Sigmoid colon (tissue), 7 donors: ENCODE data around the gene CAMKV. TPM values are rescaled to one million over a fixed set of nuclear protein-coding genes. Genes with fewer than 3 reads are reported as not detected.

Experiments used
- DNase-seq: peaks from one replicate; pipeline ENCODE4 v3.0.0-alpha.2; 2019
- H3K27ac ChIP-seq, 4 donors: fragments of 200-600 bp; sonication (generic); one replicate each; pipeline ENCODE4 v1.5.1; 2016 to 2019; ENCODE audit warnings: mild to moderate bottlenecking in 1 of 4
- H3K27me3 ChIP-seq, 3 donors: fragments of 200-600 bp; sonication (generic); one replicate each; pipeline ENCODE4 v1.5.1; 2019; ENCODE audit warnings: mild to moderate bottlenecking in 1 of 3
- H3K36me3 ChIP-seq, 4 donors: fragments of 200-600 bp; sonication (generic); one replicate each; pipeline ENCODE4 v1.5.1; 2016 to 2019
- H3K4me1 ChIP-seq, 4 donors: fragments of 200-600 bp; sonication (generic); one replicate each; pipeline ENCODE4 v1.5.1; 2017 to 2019
- H3K4me3 ChIP-seq, 4 donors: fragments of 200-600 bp; sonication (generic); one replicate each; pipeline ENCODE4 v1.5.1; 2017 to 2019; ENCODE audit warnings: mild to moderate bottlenecking in 2 of 4, moderate library complexity in 1 of 4
- H3K9me3 ChIP-seq, 4 donors: fragments of 200-600 bp in 3 of 4; sonication (generic) in 3 of 4; one replicate each; pipeline versions ENCODE4 v1.5.1 to v1.6.1; 2013 to 2019
- EP300 ChIP-seq, 4 donors: sonication (generic); formaldehyde crosslinking; IDR thresholded peaks; one replicate each; pipeline ENCODE4 v1.6.1; 2017; ENCODE audit warnings: antibody characterized with exemption in 4 of 4
- POLR2A ChIP-seq, 2 donors: fragments of 450-650 bp; IDR thresholded peaks; one replicate each; pipeline ENCODE4 v1.6.1; 2016; ENCODE audit warnings: antibody characterized with exemption in 2 of 2, mild to moderate bottlenecking in 2 of 2, moderate library complexity in 2 of 2
- POLR2AphosphoS5 ChIP-seq, 4 donors: sonication (generic); formaldehyde crosslinking; IDR thresholded peaks; one replicate each; pipeline ENCODE4 v1.6.1; 2017; ENCODE audit warnings: antibody characterized with exemption in 4 of 4
- WGBS, 2 donors: extraction: QIAGEN DNeasy Blood & Tissue Kit; methylation state at CpG; one replicate each; pipeline ENCODE4 v1.1.7; 2013; 5-methylcytosine and 5-hydroxymethylcytosine counted together
- intact Hi-C: fragments of 100-400 bp; cut with DNase I; formaldehyde crosslinking; loops from one replicate; pipeline ENCODE4 v1.15.1; 2023
- polyA plus RNA-seq, 3 donors: library from polyadenylated mRNA; stranded (reverse); fragments of 200-250 nt; gene quantifications; one replicate each; pipeline ENCODE4 v1.2.3, GENCODE V29; 2013
- total RNA-seq, 4 donors: library from RNA; depleted of rRNA; stranded (reverse); fragments of >200 nt; gene quantifications; one replicate each; pipeline ENCODE4 v1.1.0, GENCODE V29; 2016
- TF ChIP-seq, protein P1 (sequence below), 4 experiments: fragments of 450-650 bp in 3 of 4; fragments of 200-600 bp in 1 of 4; IDR thresholded peaks; one replicate each; pipeline ENCODE4 v1.5.1; 2016 to 2019; ENCODE audit warnings: antibody characterized with exemption in 4 of 4, mild to moderate bottlenecking in 3 of 4, moderate library complexity in 2 of 4
- donor health status: healthy with polysubstance abuse.
- donor health status: Bipolar disorder and iron deficiency.
- donor health status: healthy.

Gene CAMKV
- total and polyA plus RNA-seq, 7 donors, result 0.12 TPM; not detected in 6

DNA sequence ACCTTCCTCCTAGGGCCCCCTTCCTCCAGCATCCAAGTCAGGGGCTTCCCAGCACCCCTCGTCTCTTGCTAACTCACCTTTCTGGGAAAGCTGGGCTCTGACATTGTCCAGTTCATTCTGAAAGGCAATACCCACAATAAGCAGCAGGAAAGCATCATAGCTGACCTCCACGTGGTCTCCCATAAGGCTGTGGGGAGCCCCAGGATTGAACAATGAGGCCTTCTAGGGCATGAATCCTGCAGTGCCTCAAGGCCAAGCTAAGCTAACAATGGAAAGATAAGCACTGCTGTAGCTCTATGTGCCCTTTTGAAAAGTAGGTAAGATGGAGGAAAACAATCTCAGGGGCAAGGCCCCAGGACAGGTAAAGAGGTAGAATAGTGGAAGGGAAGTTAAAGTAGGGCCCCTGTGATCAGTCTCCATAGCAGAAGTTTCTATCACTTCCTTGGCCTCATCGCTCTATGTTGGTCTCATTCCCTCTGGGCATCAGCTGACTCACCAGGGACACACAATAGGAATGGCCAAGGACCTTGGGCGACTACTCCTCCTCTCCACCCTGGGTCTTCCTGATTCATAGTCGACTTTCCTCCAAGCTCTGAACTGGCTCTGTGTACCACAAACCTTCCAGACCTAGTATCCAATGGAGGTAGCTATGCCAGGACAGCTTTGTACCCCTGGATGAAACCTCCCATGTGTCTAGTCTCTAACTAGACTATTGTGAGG lies 25.1 kb downstream of the CAMKV start:
- Histone ChIP-seq H3K9me3 (no peaks in the 10 kb centered on the region), H3K36me3 (no peaks in the 10 kb centered on the region), H3K27ac (no peak overlapping the region), H3K4me1 (peaks cover 0 to 7% (median 2%) of the 10 kb centered on the region in 4 donors), H3K4me3 (no peak overlapping the region), H3K27me3 (no peaks in the 10 kb centered on the region)
- no peak for DNase-seq
- no peak for TF ChIP-seq POLR2A (IDR thresholded peaks at IDR 0.05)
- no peak for TF ChIP-seq POLR2AphosphoS5 (IDR thresholded peaks at IDR 0.05)
- TF ChIP-seq, protein P1, sequence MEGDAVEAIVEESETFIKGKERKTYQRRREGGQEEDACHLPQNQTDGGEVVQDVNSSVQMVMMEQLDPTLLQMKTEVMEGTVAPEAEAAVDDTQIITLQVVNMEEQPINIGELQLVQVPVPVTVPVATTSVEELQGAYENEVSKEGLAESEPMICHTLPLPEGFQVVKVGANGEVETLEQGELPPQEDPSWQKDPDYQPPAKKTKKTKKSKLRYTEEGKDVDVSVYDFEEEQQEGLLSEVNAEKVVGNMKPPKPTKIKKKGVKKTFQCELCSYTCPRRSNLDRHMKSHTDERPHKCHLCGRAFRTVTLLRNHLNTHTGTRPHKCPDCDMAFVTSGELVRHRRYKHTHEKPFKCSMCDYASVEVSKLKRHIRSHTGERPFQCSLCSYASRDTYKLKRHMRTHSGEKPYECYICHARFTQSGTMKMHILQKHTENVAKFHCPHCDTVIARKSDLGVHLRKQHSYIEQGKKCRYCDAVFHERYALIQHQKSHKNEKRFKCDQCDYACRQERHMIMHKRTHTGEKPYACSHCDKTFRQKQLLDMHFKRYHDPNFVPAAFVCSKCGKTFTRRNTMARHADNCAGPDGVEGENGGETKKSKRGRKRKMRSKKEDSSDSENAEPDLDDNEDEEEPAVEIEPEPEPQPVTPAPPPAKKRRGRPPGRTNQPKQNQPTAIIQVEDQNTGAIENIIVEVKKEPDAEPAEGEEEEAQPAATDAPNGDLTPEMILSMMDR (IDR thresholded peaks at IDR 0.05), result no peak
- no peak for TF ChIP-seq EP300 (IDR thresholded peaks at IDR 0.05)
- intact Hi-C loops, result loop anchor here (5.0 kb wide), 1 partner anchor 307 kb away; no protein-coding TSS in a partner anchor
- 85 to 93% methylated on average over 5 of the region's 5 CpGs for WGBS, 2 donors

DNA sequence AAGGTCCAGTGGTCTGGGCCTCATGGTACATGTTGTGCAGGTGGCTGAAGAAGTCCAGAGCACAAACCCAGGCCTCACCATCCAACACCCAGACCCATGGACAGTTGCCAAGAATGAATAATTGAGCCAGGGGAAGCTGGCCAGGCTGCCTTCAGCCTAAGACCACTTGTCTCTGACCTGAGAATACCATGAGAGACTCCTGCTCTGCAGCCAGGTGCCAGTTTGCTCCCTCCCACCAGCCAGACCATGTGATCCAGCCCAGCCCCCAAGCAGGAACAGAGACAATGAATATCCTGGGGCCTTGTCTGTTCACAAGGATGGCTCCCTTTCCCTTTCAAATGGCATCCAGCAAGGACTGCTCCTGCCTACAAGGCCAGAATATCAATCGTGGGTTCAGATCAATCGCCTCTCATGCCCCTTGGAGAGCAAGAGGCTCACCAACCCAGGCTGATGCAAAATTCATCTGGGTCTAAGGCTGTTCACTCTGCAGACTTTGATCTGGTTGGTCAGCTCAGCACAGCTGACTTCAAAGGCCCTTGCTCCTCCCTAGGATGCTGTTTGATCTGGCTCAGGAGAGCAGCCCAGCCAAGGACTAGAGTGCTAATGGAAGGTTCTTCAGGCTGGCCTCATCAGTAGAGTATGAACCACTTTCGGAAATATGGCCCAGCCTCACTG lies 26.7 kb downstream of the CAMKV start:
- Histone ChIP-seq H3K27me3 (no peaks in the 10 kb centered on the region), H3K4me3 (no peak overlapping the region), H3K4me1 (peaks cover 0 to 15% (median 4%) of the 10 kb centered on the region in 4 donors), H3K36me3 (no peaks in the 10 kb centered on the region), H3K27ac (no peak overlapping the region), H3K9me3 (no peaks in the 10 kb centered on the region)
- TF ChIP-seq EP300 (IDR thresholded peaks at IDR 0.05) (no peak), POLR2AphosphoS5 (IDR thresholded peaks at IDR 0.05) (no peak), POLR2A (IDR thresholded peaks at IDR 0.05) (no peak)
- TF ChIP-seq, protein P1 (IDR thresholded peaks at IDR 0.05), result no peak
- no peak for DNase-seq
- intact Hi-C loops, result loop anchor here (5.0 kb wide), 1 partner anchor 306 kb away; no protein-coding TSS in a partner anchor
- WGBS, 2 donors, result 97% methylated on average over 3 of the region's 3 CpGs

DNA sequence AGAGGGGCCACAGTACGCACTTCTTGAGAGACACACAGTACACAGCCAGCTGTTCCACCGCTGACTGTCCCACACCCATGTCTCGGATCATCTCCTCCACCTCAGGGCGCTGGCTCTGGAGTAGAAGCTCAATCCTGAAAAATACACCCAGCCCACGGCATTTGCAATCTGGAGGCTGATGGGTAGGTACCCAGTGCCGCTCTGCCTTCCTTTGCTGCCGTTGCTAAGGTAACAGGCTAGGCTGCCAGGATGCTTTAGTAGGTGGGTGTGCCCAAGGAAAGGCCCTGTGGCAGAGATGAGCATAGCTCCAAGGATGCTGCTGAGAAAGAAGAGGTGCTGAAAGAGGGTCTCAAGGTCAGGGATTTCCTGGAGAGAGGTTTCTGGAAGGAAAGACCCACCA lies 27.9 kb downstream of the CAMKV start:
- Histone ChIP-seq H3K4me1 (peaks cover 0 to 15% (median 4%) of the 10 kb centered on the region in 4 donors), H3K27me3 (no peaks in the 10 kb centered on the region), H3K9me3 (no peaks in the 10 kb centered on the region), H3K4me3 (no peak overlapping the region), H3K36me3 (no peaks in the 10 kb centered on the region), H3K27ac (no peak overlapping the region)
- TF ChIP-seq POLR2A (IDR thresholded peaks at IDR 0.05), result no peak
- TF ChIP-seq, protein P1 (IDR thresholded peaks at IDR 0.05), result no peak
- TF ChIP-seq POLR2AphosphoS5 (IDR thresholded peaks at IDR 0.05), result no peak
- TF ChIP-seq EP300 (IDR thresholded peaks at IDR 0.05), result no peak
- no peak for DNase-seq
- WGBS, 2 donors, result 92 to 94% methylated on average over 7 of the region's 7 CpGs
- intact Hi-C loops, result loop anchor here (5.0 kb wide), 1 partner anchor 305 kb away; no protein-coding TSS in a partner anchor

DNA sequence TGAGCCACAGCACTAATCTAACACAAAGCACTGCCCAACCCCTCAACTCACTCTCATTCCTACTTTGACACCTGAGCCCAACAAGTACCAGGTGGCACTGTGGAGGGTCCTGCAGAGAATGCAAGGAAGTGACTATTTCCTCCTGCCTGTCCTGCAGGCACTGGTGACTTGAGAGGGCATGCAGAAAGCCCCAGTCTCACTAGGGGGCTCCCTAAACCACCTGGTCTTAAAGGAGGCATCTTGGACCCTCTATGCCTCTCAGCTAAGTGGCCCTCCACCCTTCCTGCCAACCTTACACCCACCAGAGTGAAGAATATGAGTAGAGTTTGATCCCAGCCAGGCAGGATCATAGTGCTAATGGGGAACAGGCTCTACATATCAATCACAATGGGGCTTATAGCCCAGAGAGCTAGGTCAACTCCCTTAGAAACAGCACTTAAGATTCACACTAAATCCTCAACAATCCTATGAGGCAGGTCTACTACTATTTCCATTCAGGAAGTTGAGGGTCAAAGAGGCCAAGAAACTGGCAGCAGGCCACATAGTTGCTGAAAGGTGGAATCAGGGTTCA lies 28.5 kb downstream of the CAMKV start:
- no peak overlapping the region for H3K4me3 ChIP-seq
- DNase-seq, result no peak
- intact Hi-C loops, result loop anchor here (5.0 kb wide), 1 partner anchor 304 kb away; no protein-coding TSS in a partner anchor
- no peaks in the 10 kb centered on the region for H3K36me3 ChIP-seq
- TF ChIP-seq POLR2A (IDR thresholded peaks at IDR 0.05), result no peak
- TF ChIP-seq EP300 (IDR thresholded peaks at IDR 0.05), result no peak
- H3K27me3 ChIP-seq, result no peaks in the 10 kb centered on the region
- peaks cover 0 to 15% (median 4%) of the 10 kb centered on the region in 4 donors for H3K4me1 ChIP-seq
- H3K9me3 ChIP-seq, result no peaks in the 10 kb centered on the region
- H3K27ac ChIP-seq, result no peak overlapping the region

DNA sequence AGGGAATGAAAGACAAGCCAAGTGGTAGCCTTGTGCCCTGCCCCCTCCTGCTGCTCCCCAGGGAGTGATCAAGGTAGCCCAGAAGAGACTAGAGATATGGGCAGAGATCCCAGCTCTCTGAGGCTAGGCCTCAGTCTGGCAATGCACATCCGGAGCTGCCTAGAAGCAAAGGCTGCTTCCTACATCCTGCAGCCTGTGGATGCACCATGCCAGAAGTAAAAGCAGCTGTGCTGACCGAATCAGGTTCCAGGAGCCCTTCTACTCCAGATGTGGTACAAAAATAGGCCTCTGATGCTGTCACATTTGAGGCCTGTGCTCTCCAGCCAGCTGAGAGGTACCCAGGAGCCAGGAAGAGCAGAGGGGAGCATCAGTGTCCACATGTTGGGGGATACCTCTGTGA lies 29.3 kb downstream of the CAMKV start:
- intact Hi-C loops, result loop anchor here (5.0 kb wide), 1 partner anchor 303 kb away; no protein-coding TSS in a partner anchor
- WGBS, 2 donors, result 82 to 88% methylated on average over 2 of the region's 2 CpGs

More for the DNA sequence above, 29.3 kb downstream of the CAMKV start:
- H3K27ac ChIP-seq, result no peak overlapping the region
- H3K36me3 ChIP-seq, result no peaks in the 10 kb centered on the region
- no peaks in the 10 kb centered on the region for H3K27me3 ChIP-seq
- peaks cover 0 to 15% (median 4%) of the 10 kb centered on the region in 4 donors for H3K4me1 ChIP-seq
- H3K4me3 ChIP-seq, result no peak overlapping the region
- DNase-seq, result no peak
- TF ChIP-seq, protein P1 (IDR thresholded peaks at IDR 0.05), result no peak
- TF ChIP-seq POLR2AphosphoS5 (IDR thresholded peaks at IDR 0.05), result no peak
- TF ChIP-seq EP300 (IDR thresholded peaks at IDR 0.05), result no peak
- no peak for TF ChIP-seq POLR2A (IDR thresholded peaks at IDR 0.05)
- H3K9me3 ChIP-seq, result no peaks in the 10 kb centered on the region
